Measurements from ENCODE around the gene GRIA1.

- no peak for TF ChIP-seq CTCF (IDR thresholded peaks at IDR 0.05)
- no peak for TF ChIP-seq POLR2A (IDR thresholded peaks at IDR 0.05)
These were observed 323.4 kb downstream of the GRIA1 start for GRCh38 chr5:153813901-153814300.
